GM12892 (cell line): ENCODE measurements around the gene CGNL1.

Source experiments
- POLR2A ChIP-seq: IDR thresholded peaks from 2 replicates; pipeline ENCODE4 v1.6.1; 2011; ENCODE audit warnings: low read depth, low read length, control low read depth
- POLR2AphosphoS5 ChIP-seq: IDR thresholded peaks from 2 replicates; pipeline ENCODE4 v1.6.1; 2011; ENCODE audit warnings: low read depth, low read length, control low read depth
- TAF1 ChIP-seq: IDR thresholded peaks from 2 replicates; pipeline ENCODE4 v1.6.1; 2011; ENCODE audit warnings: low read depth, mild to moderate bottlenecking, control low read depth, low read length, borderline replicate concordance

DNA sequence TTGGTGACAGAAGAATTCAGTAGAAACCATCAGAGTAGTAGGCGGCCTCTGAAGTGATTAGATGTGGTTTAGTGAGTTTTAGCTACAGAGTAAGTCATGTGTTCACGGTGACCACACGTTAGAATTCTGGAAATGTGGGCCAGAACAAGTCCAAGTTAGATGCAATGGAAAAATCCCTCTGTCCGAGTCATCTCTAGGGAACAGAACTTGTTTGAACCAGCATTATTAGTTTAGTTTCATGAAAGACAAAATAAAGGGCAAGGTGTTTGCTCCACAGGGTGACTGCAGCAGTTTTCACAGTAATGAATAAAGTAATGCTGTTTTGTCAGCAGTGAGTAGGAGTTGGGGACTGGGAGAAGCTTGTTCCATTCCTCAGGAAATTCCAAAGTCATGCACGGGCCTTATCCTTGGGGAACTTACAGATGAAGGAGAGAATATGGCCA is 100.2 kb downstream of the CGNL1 start:
- TF ChIP-seq POLR2A (no peak), POLR2AphosphoS5 (no peak), TAF1 (no peak)
